Measurements from ENCODE around the gene OR10G7. TPM values are rescaled to one million over a fixed set of nuclear protein-coding genes. Genes with fewer than 3 reads are reported as not detected.

The OR10G7 gene
- polyA plus RNA-seq, 1 donor (not counting 4 experiments of a cell fraction or from before 2014, with no cell fraction given), result not detected

GRCh38 chr11:124050748-124051147 is 9.6 kb upstream of the OR10G7 start:
- H3K27me3 ChIP-seq (ENCODE audit: control insufficient read depth, extremely low read depth, insufficient read depth, low read length), result no peaks in the 10 kb centered on the region
- FAIRE-seq, result no peak

GRCh38 chr11:124043420-124043819 is 2.3 kb upstream of the OR10G7 start:
- FAIRE-seq, result no peak
- no peak overlapping the region for H3K27ac ChIP-seq (ENCODE audit: control insufficient read depth, insufficient read depth, low read length)
- H3K9ac ChIP-seq (ENCODE audit: control insufficient read depth, extremely low read depth, insufficient read depth, low read length), result no peak overlapping the region
- H3K4me3 ChIP-seq (ENCODE audit: control insufficient read depth in 2 of 3, extremely low read depth in 1 of 3, insufficient read depth in 2 of 3, low read depth in 1 of 3, low read length in 3 of 3), result no peak overlapping the region
- no peak for TF ChIP-seq EZH2 (IDR thresholded peaks at IDR 0.05; ENCODE audit: low read length)
- H2AFZ ChIP-seq (ENCODE audit: control insufficient read depth, low read length), result no peak overlapping the region
- no peaks in the 10 kb centered on the region for H3K9me3 ChIP-seq (ENCODE audit: control insufficient read depth, low read depth, low read length)
- no peaks in the 10 kb centered on the region for H3K27me3 ChIP-seq (ENCODE audit: control insufficient read depth, extremely low read depth, insufficient read depth, low read length)
- H3K79me2 ChIP-seq (ENCODE audit: control insufficient read depth, insufficient read depth, low read length), result no peaks in the 10 kb centered on the region
- H3K36me3 ChIP-seq (ENCODE audit: control insufficient read depth in 2 of 2, extremely low read depth in 1 of 2, insufficient read depth in 2 of 2, low read length in 2 of 2), result no peaks in the 10 kb centered on the region
- DNase-seq (ENCODE audit: low read depth, low spot score), result no peak
- no peaks in the 10 kb centered on the region for H3K4me1 ChIP-seq (ENCODE audit: control insufficient read depth, extremely low read depth, insufficient read depth, low read length)
- H3K9me1 ChIP-seq (ENCODE audit: control insufficient read depth, extremely low read depth, insufficient read depth, low read length), result no peaks in the 10 kb centered on the region
- dilution Hi-C loops (cut with MboI; ENCODE audit: extremely low pct_ligation_motif_present, low sequenced_read_pairs), result no loop called here
- no peaks in the 10 kb centered on the region for H4K20me1 ChIP-seq (ENCODE audit: control insufficient read depth, extremely low read depth, insufficient read depth, low read length)
- H3K4me2 ChIP-seq (ENCODE audit: control insufficient read depth, extremely low read depth, insufficient read depth, low read depth, low read length), result no peak overlapping the region

More at GRCh38 chr11:124050748-124051147, 9.6 kb upstream of the OR10G7 start:
- Histone ChIP-seq H4K20me1 (ENCODE audit: control insufficient read depth, extremely low read depth, insufficient read depth, low read length) (no peaks in the 10 kb centered on the region), H3K27ac (ENCODE audit: control insufficient read depth, insufficient read depth, low read length) (no peak overlapping the region), H3K4me3 (ENCODE audit: control insufficient read depth in 2 of 3, extremely low read depth in 1 of 3, insufficient read depth in 2 of 3, low read depth in 1 of 3, low read length in 3 of 3) (no peak overlapping the region), H3K4me1 (ENCODE audit: control insufficient read depth, extremely low read depth, insufficient read depth, low read length) (no peaks in the 10 kb centered on the region), H3K9me1 (ENCODE audit: control insufficient read depth, extremely low read depth, insufficient read depth, low read length) (no peaks in the 10 kb centered on the region), H3K9me3 (ENCODE audit: control insufficient read depth, low read depth, low read length) (no peaks in the 10 kb centered on the region), H3K9ac (ENCODE audit: control insufficient read depth, extremely low read depth, insufficient read depth, low read length) (no peak overlapping the region), H3K79me2 (ENCODE audit: control insufficient read depth, insufficient read depth, low read length) (no peaks in the 10 kb centered on the region), H3K4me2 (ENCODE audit: control insufficient read depth, extremely low read depth, insufficient read depth, low read depth, low read length) (no peak overlapping the region), H3K36me3 (ENCODE audit: control insufficient read depth in 2 of 2, extremely low read depth in 1 of 2, insufficient read depth in 2 of 2, low read length in 2 of 2) (no peaks in the 10 kb centered on the region), H2AFZ (ENCODE audit: control insufficient read depth, low read length) (no peak overlapping the region)
- dilution Hi-C loops (cut with MboI; ENCODE audit: extremely low pct_ligation_motif_present, low sequenced_read_pairs), result no loop called here
- no peak for TF ChIP-seq CTCF (optimal IDR thresholded peaks at IDR 0.05 in 1 of 3, IDR thresholded peaks at IDR 0.05 in 1 of 3, conservative IDR thresholded peaks at IDR 0.05 in 1 of 3; ENCODE audit: extremely low read depth in 1 of 3, insufficient read depth in 2 of 3, low read length in 3 of 3)
- TF ChIP-seq EZH2 (IDR thresholded peaks at IDR 0.05; ENCODE audit: low read length), result no peak
- no peak for DNase-seq (ENCODE audit: low read depth, low spot score)

- Histone ChIP-seq H4K20me1 (ENCODE audit: control insufficient read depth, extremely low read depth, insufficient read depth, low read length) (no peaks in the 10 kb centered on the region), H3K4me2 (ENCODE audit: control insufficient read depth, extremely low read depth, insufficient read depth, low read depth, low read length) (no peak overlapping the region), H3K9me3 (ENCODE audit: control insufficient read depth, low read depth, low read length) (no peaks in the 10 kb centered on the region), H3K4me1 (ENCODE audit: control insufficient read depth, extremely low read depth, insufficient read depth, low read length) (no peaks in the 10 kb centered on the region), H3K36me3 (ENCODE audit: control insufficient read depth in 2 of 2, extremely low read depth in 1 of 2, insufficient read depth in 2 of 2, low read length in 2 of 2) (no peaks in the 10 kb centered on the region), H3K4me3 (ENCODE audit: control insufficient read depth in 2 of 3, extremely low read depth in 1 of 3, insufficient read depth in 2 of 3, low read depth in 1 of 3, low read length in 3 of 3) (no peak overlapping the region), H3K9me1 (ENCODE audit: control insufficient read depth, extremely low read depth, insufficient read depth, low read length) (no peaks in the 10 kb centered on the region), H3K27me3 (ENCODE audit: control insufficient read depth, extremely low read depth, insufficient read depth, low read length) (no peaks in the 10 kb centered on the region), H2AFZ (ENCODE audit: control insufficient read depth, low read length) (no peak overlapping the region), H3K9ac (ENCODE audit: control insufficient read depth, extremely low read depth, insufficient read depth, low read length) (no peak overlapping the region), H3K27ac (ENCODE audit: control insufficient read depth, insufficient read depth, low read length) (no peak overlapping the region), H3K79me2 (ENCODE audit: control insufficient read depth, insufficient read depth, low read length) (no peaks in the 10 kb centered on the region)
- FAIRE-seq, result no peak
- no peak for DNase-seq (ENCODE audit: low read depth, low spot score)
- dilution Hi-C loops (cut with MboI; ENCODE audit: extremely low pct_ligation_motif_present, low sequenced_read_pairs), result no loop called here
- TF ChIP-seq CTCF (optimal IDR thresholded peaks at IDR 0.05 in 1 of 3, IDR thresholded peaks at IDR 0.05 in 1 of 3, conservative IDR thresholded peaks at IDR 0.05 in 1 of 3; ENCODE audit: extremely low read depth in 1 of 3, insufficient read depth in 2 of 3, low read length in 3 of 3) (no peak), EZH2 (IDR thresholded peaks at IDR 0.05; ENCODE audit: low read length) (no peak)
Measured at GRCh38 chr11:124039557-124039956, 1.6 kb downstream of the OR10G7 start.
